Measurements from ENCODE around the gene AK4.

AK4 gene

GRCh38 chr1:65250826-65251225, 102.8 kb downstream of the AK4 start:
- no peak for DNase-seq (ENCODE audit: low spot score)

- no peak for DNase-seq (ENCODE audit: low spot score)
Measured at GRCh38 chr1:65253800-65254319, 105.9 kb downstream of the AK4 start.

GRCh38 chr1:65254320-65255034, 106.5 kb downstream of the AK4 start:
- peak; percentile 68 for DNase-seq (ENCODE audit: low spot score)

- no peak for DNase-seq (ENCODE audit: low spot score)
Measured at GRCh38 chr1:65255035-65255655, 107.1 kb downstream of the AK4 start.

GRCh38 chr1:65255656-65256050, 107.7 kb downstream of the AK4 start:
- DNase-seq (ENCODE audit: low spot score): no peak

- DNase-seq (ENCODE audit: low spot score): no peak
Measured at GRCh38 chr1:65256860-65257708, 109.1 kb downstream of the AK4 start.

GRCh38 chr1:65258106-65258505, 110.1 kb downstream of the AK4 start:
- no peak for DNase-seq (ENCODE audit: low spot score)

GRCh38 chr1:65259816-65260215, 111.8 kb downstream of the AK4 start:
- DNase-seq (ENCODE audit: low spot score): no peak

GRCh38 chr1:65260851-65261473, 113.0 kb downstream of the AK4 start:
- no peak for DNase-seq (ENCODE audit: low spot score)

GRCh38 chr1:65263286-65263685, 115.3 kb downstream of the AK4 start:
- DNase-seq (ENCODE audit: low spot score): no peak

GRCh38 chr1:65264197-65264929, 116.4 kb downstream of the AK4 start:
- no peak for DNase-seq (ENCODE audit: low spot score)

- DNase-seq (ENCODE audit: low spot score): no peak
Measured at GRCh38 chr1:65265296-65265650, 117.3 kb downstream of the AK4 start.

- DNase-seq (ENCODE audit: low spot score): no peak
Measured at GRCh38 chr1:65265651-65266351, 117.8 kb downstream of the AK4 start.

GRCh38 chr1:65266476-65266875, 118.5 kb downstream of the AK4 start:
- DNase-seq (ENCODE audit: low spot score): no peak

- no peak for DNase-seq (ENCODE audit: low spot score)
Measured at GRCh38 chr1:65267271-65267670, 119.3 kb downstream of the AK4 start.

- DNase-seq (ENCODE audit: low spot score): no peak
Measured at GRCh38 chr1:65267683-65268082, 119.7 kb downstream of the AK4 start.

- no peak for DNase-seq (ENCODE audit: low spot score)
Measured at GRCh38 chr1:65269612-65270011, 121.6 kb downstream of the AK4 start.

GRCh38 chr1:65276197-65276939, 128.4 kb downstream of the AK4 start:
- DNase-seq (ENCODE audit: low spot score): no peak

GRCh38 chr1:65277605-65278347, 129.8 kb downstream of the AK4 start:
- no peak for DNase-seq (ENCODE audit: low spot score)
